GM13976 (cell line): ENCODE measurements around the gene TSC2.

ENCODE experiments used
- DNase-seq: peaks from one replicate; pipeline ENCODE4 v3.0.0; 2012; ENCODE audit warnings: low spot score
- CTCF ChIP-seq: IDR thresholded peaks from 2 replicates; pipeline ENCODE4 v1.5.1; 2012; ENCODE audit warnings: borderline replicate concordance, mild to moderate bottlenecking; ENCODE audit not compliant: insufficient read depth; ENCODE audit errors: extremely low read depth, missing control alignments, control extremely low read depth
- in situ Hi-C: fragments of 300-500 bp; cut with MboI; formaldehyde crosslinking; loops from one replicate; pipeline ENCODE4 v1.12.0; 2022; ENCODE audit warnings: low sequenced_read_pairs, mixed read lengths, inconsistent platforms; ENCODE audit not compliant: unreplicated experiment

TSC2 gene

DNA sequence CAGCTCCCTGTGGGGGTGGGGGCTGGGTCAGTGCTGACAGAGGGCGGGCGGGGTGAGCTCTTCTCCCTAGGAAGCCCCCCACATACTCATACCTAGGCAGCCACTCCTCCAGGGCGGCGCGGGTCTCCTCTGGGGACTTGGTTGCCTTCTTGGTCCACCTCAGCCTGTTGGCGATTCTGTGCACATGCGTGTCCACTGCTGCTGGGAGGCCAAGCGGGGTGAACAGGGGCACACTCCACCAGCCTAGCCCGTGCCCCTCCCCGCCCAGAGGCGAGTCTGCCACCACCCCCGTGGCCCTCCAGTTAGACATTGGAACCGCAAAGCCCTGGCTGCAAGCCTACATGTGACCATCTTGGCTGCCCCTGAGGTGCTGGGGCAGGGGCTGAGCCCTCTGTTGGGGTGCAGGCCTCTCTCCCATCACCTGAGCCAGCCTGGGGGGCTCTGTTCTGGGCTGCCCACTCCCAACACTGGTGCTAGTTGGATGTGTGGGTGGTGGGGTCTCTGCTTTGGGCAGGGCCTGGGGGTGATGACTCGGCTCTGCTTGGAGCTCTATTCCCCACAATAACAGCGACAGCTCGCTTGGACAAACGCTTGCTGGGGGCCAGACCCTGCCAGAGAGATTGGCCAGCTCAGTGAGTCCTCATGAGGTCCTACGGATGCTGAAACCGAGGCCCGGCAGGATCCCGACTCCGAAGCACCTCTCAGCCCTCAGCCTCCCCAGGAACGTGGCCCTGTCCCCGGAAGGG, 7.6 kb upstream of the TSC2 start:
- no peak for DNase-seq
- in situ Hi-C loops, result no loop called here
- TF ChIP-seq CTCF, result no peak

GRCh38 chr16:2040787-2041522, 6.8 kb upstream of the TSC2 start:
- TF ChIP-seq CTCF, result no peak
- no peak for DNase-seq
- in situ Hi-C loops, result no loop called here

GRCh38 chr16:2042171-2042985, 5.4 kb upstream of the TSC2 start:
- no peak for DNase-seq
- TF ChIP-seq CTCF, result no peak
- in situ Hi-C loops, result no loop called here

DNA sequence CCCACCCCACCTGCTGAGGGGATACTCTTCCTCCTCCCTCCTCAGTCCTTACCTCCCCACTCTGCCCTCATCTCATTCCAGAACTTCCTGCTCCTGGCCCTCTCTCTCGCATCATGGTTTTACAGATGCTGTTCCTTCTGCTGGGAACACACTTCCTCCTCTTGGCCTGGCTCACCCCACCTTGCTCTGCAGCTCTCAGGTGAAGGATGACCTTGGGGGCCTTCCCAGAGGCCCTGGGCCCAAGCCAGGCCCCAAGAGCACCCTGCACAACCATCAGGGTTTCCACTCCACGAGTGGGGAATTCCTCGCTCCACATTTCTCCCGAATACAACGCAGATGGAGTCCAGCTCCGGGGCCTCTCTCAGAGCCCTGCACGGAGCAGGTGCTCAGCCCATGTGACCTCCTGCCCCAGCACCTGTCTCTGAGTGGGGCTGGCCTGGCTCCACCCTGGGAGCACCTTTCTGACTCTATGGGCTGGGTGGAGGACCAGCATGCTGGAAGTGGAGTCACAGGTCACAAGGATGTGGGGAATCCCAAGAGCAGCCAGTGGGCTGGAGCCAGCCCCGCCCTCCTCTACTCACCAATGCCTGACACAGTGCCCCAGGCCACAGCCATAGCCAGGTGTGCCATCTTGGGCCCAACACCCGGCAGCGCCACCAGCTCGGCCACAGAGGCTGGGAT, 4.7 kb upstream of the TSC2 start:
- in situ Hi-C loops, result no loop called here
- TF ChIP-seq CTCF, result no peak
- no peak for DNase-seq

GRCh38 chr16:2043667-2044451, 3.9 kb upstream of the TSC2 start:
- peak; percentile 57 for DNase-seq
- in situ Hi-C loops, result no loop called here
- TF ChIP-seq CTCF, result no peak

DNA sequence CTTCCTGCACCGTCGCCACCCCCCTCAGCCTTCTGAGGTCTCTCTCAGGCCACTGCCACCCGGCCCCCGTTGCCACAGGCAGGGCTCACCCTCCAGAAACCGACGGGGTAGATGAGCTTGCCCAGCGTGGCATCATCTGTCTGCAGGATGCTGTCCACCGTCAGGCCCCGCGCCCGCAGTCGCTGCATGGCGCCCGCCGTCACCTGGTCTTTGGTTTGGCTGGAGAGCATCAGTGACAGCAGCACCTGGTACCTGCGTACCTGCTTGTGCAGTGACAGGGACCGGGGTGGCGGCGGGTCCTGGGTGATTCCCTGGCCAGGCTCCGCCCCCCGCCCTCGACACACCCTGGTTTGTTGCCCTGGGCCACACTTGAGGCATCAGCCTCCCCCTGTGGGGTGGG, 3.2 kb upstream of the TSC2 start:
- no peak for TF ChIP-seq CTCF
- in situ Hi-C loops, result no loop called here
- no peak for DNase-seq
